B cell (primary cell): Measurements from ENCODE around the gene MRPS12. TPM values are rescaled to one million over a fixed set of nuclear protein-coding genes. Genes with fewer than 3 reads are reported as not detected.

ENCODE experiments used
- ATAC-seq: fragments of 200-7000 bp; cut with Tn5 transposase; one replicate; pipeline ENCODE4 v1.10.0; 2021; ENCODE audit warnings: low read depth, mild to moderate bottlenecking, moderate number of reproducible peaks, moderate library complexity
- CTCF ChIA-PET: fragments of 350-600 bp; sonication (Branson Sonifier 250); formaldehyde crosslinking; loops from one replicate; lab custom pipeline; 2021; ENCODE audit warnings: antibody characterized with exemption, inconsistent platforms; lab: Charles Lee
- POLR2A ChIA-PET: fragments of 350-600 bp; sonication (Branson Sonifier 250); formaldehyde crosslinking; loops from one replicate; lab custom pipeline; 2021; ENCODE audit warnings: antibody characterized with exemption; lab: Charles Lee
- DNase-seq: peaks from one replicate; pipeline ENCODE4 v3.0.0; 2013
- H2AFZ ChIP-seq: 2 replicates; pipeline ENCODE4 v1.6.1; 2012; ENCODE audit warnings: mild to moderate bottlenecking, low read depth, low read length; ENCODE audit not compliant: insufficient read depth, poor library complexity, severe bottlenecking
- H3K27ac ChIP-seq, 2 donors: 1 replicate in 1 of 2; 2 replicates in 1 of 2; pipeline ENCODE4 v1.5.1; 2012 to 2013; ENCODE audit warnings: low read length in 2 of 2, mild to moderate bottlenecking in 2 of 2, moderate library complexity in 1 of 2
- H3K27me3 ChIP-seq, 4 experiments: fragments of 200-600 bp in 1 of 4; sonication (generic) in 1 of 4; replicated peaks in 1 of 4; 1 replicate in 2 of 4; 2 replicates in 2 of 4; pipeline versions ENCODE4 v1.6.1 to v1.7.0; 2013 to 2016; ENCODE audit warnings: low read length in 3 of 4, mild to moderate bottlenecking in 2 of 4, mixed read lengths in 1 of 4, moderate library complexity in 1 of 4; ENCODE audit not compliant: insufficient read depth in 4 of 4, control insufficient read depth in 3 of 4; ENCODE audit errors: control extremely low read depth in 1 of 4
- H3K36me3 ChIP-seq, 2 experiments: replicated peaks in 1 of 2; 1 replicate in 1 of 2; 2 replicates in 1 of 2; pipeline versions ENCODE4 v1.6.1 to v1.7.1; 2013; ENCODE audit warnings: low read length in 1 of 2; ENCODE audit not compliant: insufficient read depth in 2 of 2, control insufficient read depth in 1 of 2; ENCODE audit errors: control extremely low read depth in 1 of 2, extremely low read depth in 1 of 2
- H3K4me1 ChIP-seq, 2 donors: fragments of 200-600 bp in 1 of 2; sonication (generic) in 1 of 2; 1 replicate in 1 of 2; 2 replicates in 1 of 2; pipeline versions ENCODE4 v1.5.1 to v1.6.1; 2013 to 2017; ENCODE audit warnings: low read length in 2 of 2; ENCODE audit not compliant: control insufficient read depth in 2 of 2, insufficient read depth in 2 of 2
- H3K4me2 ChIP-seq: replicated peaks from 2 replicates; pipeline ENCODE3; 2012; ENCODE audit warnings: mild to moderate bottlenecking, low read depth, low read length; ENCODE audit not compliant: poor library complexity, severe bottlenecking
- H3K4me3 ChIP-seq, 5 experiments: fragments of 200-600 bp in 1 of 5; sonication (generic) in 1 of 5; 1 replicate in 3 of 5; 2 replicates in 2 of 5; pipeline versions ENCODE4 v1.5.1 to v1.7.0; 2011 to 2016; ENCODE audit warnings: low read length in 4 of 5, mild to moderate bottlenecking in 4 of 5, low read depth in 2 of 5, control low read depth in 1 of 5, moderate library complexity in 1 of 5; ENCODE audit not compliant: insufficient read depth in 1 of 5; ENCODE audit errors: control extremely low read depth in 1 of 5, extremely low read depth in 1 of 5
- H3K79me2 ChIP-seq: fragments of 200-600 bp; sonication (generic); one replicate; pipeline ENCODE4 v1.6.0; 2016; ENCODE audit warnings: low read length; ENCODE audit not compliant: control insufficient read depth, insufficient read depth
- H3K9ac ChIP-seq: fragments of 200-600 bp; sonication (generic); 2 replicates; pipeline ENCODE4 v1.6.1; 2017; ENCODE audit warnings: mild to moderate bottlenecking, low read length, moderate library complexity
- H3K9me3 ChIP-seq, 3 donors: one replicate each; pipeline versions ENCODE4 v1.6.1 to v1.7.1; 2013; ENCODE audit warnings: low read length in 2 of 3; ENCODE audit not compliant: control insufficient read depth in 2 of 3, insufficient read depth in 1 of 3; ENCODE audit errors: control extremely low read depth in 1 of 3
- H4K20me1 ChIP-seq: 2 replicates; pipeline ENCODE4 v1.6.0; 2012; ENCODE audit warnings: mild to moderate bottlenecking, low read length; ENCODE audit not compliant: insufficient read depth, control insufficient read depth, poor library complexity, severe bottlenecking
- H3K27ac Mint-ChIP-seq: one replicate; pipeline ENCODE4 v1.8.0; 2021; ENCODE audit warnings: mixed read lengths
- H3K27me3 Mint-ChIP-seq: one replicate; pipeline ENCODE4 v1.8.0; 2021; ENCODE audit warnings: mixed read lengths
- H3K4me1 Mint-ChIP-seq: one replicate; pipeline ENCODE4 v1.8.0; 2021; ENCODE audit warnings: mixed read lengths
- H3K4me3 Mint-ChIP-seq: one replicate; pipeline ENCODE4 v1.8.0; 2021; ENCODE audit warnings: mixed read lengths
- H3K9me3 Mint-ChIP-seq: one replicate; pipeline ENCODE4 v1.8.0; 2022; ENCODE audit warnings: mixed read lengths; ENCODE audit not compliant: insufficient read depth
- CTCF ChIP-seq: fragments of 200-600 bp; IDR thresholded peaks from one replicate; pipeline ENCODE4 v1.8.0; 2022; ENCODE audit warnings: antibody characterized with exemption, mild to moderate bottlenecking
- EZH2 ChIP-seq: IDR thresholded peaks from 2 replicates; pipeline ENCODE4 v1.6.1; 2012; ENCODE audit warnings: borderline replicate concordance, low read depth, mild to moderate bottlenecking, moderate library complexity, low read length; ENCODE audit not compliant: insufficient read depth, poor library complexity, severe bottlenecking
- WGBS: methylation state at CpG from one replicate; pipeline ENCODE4 v1.1.5; 2013; ENCODE audit warnings: missing lambda C conversion rate; ENCODE audit not compliant: insufficient coverage; 5-methylcytosine and 5-hydroxymethylcytosine counted together
- intact Hi-C: fragments of 100-400 bp; cut with micrococcal nuclease; formaldehyde crosslinking; loops from one replicate; pipeline ENCODE4 v1.10.0; 2022
- polyA plus RNA-seq: library from polyadenylated mRNA; depleted of rRNA; stranded (reverse); fragments of >200 nt; gene quantifications from 2 replicates; pipeline ENCODE4 v1.2.3, GENCODE V29; 2012
- total RNA-seq, 2 donors: library from RNA; stranded (reverse); fragments of 120-200 nt in 1 of 2; gene quantifications; 1 replicate in 1 of 2; 2 replicates in 1 of 2; pipeline versions ENCODE4 v1.2.3 to v1.2.4, GENCODE V29; 2013 to 2022

MRPS12 gene
- total and polyA plus RNA-seq, 2 donors (not counting 1 experiment from before 2014, with no cell fraction given), result 27.0 to 30.3 TPM

- intact Hi-C loops, result no loop called here
- Histone ChIP-seq H3K9me3 (no peaks in the 10 kb centered on the region), H3K36me3 (peaks cover 1 to 5% of the 10 kb centered on the region in 2 experiments), H3K27me3 (no peaks in the 10 kb centered on the region), H4K20me1 (no peaks in the 10 kb centered on the region), H3K27ac (no peak overlapping the region), H2AFZ (no peak overlapping the region), H3K4me3 (no peak overlapping the region), H3K9ac (no peak overlapping the region), H3K4me2 (no peak overlapping the region), H3K79me2 (no peaks in the 10 kb centered on the region), H3K4me1 (no peaks in the 10 kb centered on the region)
- 96% methylated on average over 9 of the region's 10 CpGs for WGBS
- no peak for TF ChIP-seq CTCF
- no peak for TF ChIP-seq EZH2
- H3K4me1 Mint-ChIP-seq, result no peaks in the 10 kb centered on the region
- ChIA-PET CTCF (interaction anchor here (0.5 kb wide), 1 partner anchor 40 kb away, joined by 6 read pairs; no protein-coding TSS in a partner anchor), POLR2A (interaction anchor here (0.7 kb wide), 1 partner anchor 202 kb away, joined by 3 read pairs; no protein-coding TSS in a partner anchor)
- ATAC-seq, result no peak
- no peaks in the 10 kb centered on the region for H3K9me3 Mint-ChIP-seq
- H3K27ac Mint-ChIP-seq, result no peak overlapping the region
- no peaks in the 10 kb centered on the region for H3K27me3 Mint-ChIP-seq
- no peak for DNase-seq
- no peak overlapping the region for H3K4me3 Mint-ChIP-seq
Observed at GRCh38 chr19:38918526-38918925, 12.2 kb upstream of the MRPS12 start.

GRCh38 chr19:38919837-38920601 is 10.7 kb upstream of the MRPS12 start:
- no peak for ATAC-seq
- WGBS, result 92% methylated on average over 19 of the region's 21 CpGs
- H3K27ac ChIP-seq, result no peak overlapping the region
- Mint-ChIP-seq H3K27me3 (no peaks in the 10 kb centered on the region), H3K27ac (no peak overlapping the region), H3K9me3 (no peaks in the 10 kb centered on the region), H3K4me3 (no peak overlapping the region), H3K4me1 (no peaks in the 10 kb centered on the region)
- H3K27me3 ChIP-seq, result no peaks in the 10 kb centered on the region
- H3K4me3 ChIP-seq, result no peak overlapping the region
- no peaks in the 10 kb centered on the region for H3K9me3 ChIP-seq
- ChIA-PET CTCF (no interaction called here), POLR2A (no interaction called here)
- no peak for DNase-seq
- H3K4me1 ChIP-seq, result no peaks in the 10 kb centered on the region
- H3K9ac ChIP-seq, result no peak overlapping the region
- no peak overlapping the region for H2AFZ ChIP-seq
- TF ChIP-seq CTCF (no peak), EZH2 (no peak)
- H4K20me1 ChIP-seq, result no peaks in the 10 kb centered on the region
- H3K79me2 ChIP-seq, result no peaks in the 10 kb centered on the region
- H3K36me3 ChIP-seq, result peaks cover 1 to 9% of the 10 kb centered on the region in 2 experiments
- no peak overlapping the region for H3K4me2 ChIP-seq
- intact Hi-C loops, result no loop called here
